H1 (cell line): ENCODE data around the gene MAN1C1.

Source experiments
- ATF3 ChIP-seq: IDR thresholded peaks from 2 replicates; pipeline ENCODE4 v1.6.1; 2011; ENCODE audit warnings: low read depth, mild to moderate bottlenecking, low read length; ENCODE audit not compliant: insufficient read depth
- CEBPB ChIP-seq: IDR thresholded peaks from 2 replicates; pipeline ENCODE4 v1.6.1; 2012; ENCODE audit warnings: low read depth, low read length
- CHD2 ChIP-seq: IDR thresholded peaks from 2 replicates; pipeline ENCODE4 v1.6.1; 2012; ENCODE audit warnings: low read length, improper control_type of control experiment
- CREB1 ChIP-seq: IDR thresholded peaks from 2 replicates; pipeline ENCODE4 v1.6.1; 2012; ENCODE audit warnings: inconsistent platforms
- CTCF ChIP-seq, 3 experiments: IDR thresholded peaks; 1 replicate in 2 of 3; 2 replicates in 1 of 3; pipeline versions ENCODE4 v1.5.1 to v1.6.1; 2011; ENCODE audit warnings: low read length in 3 of 3, mild to moderate bottlenecking in 3 of 3, inconsistent platforms in 2 of 3, low read depth in 1 of 3, moderate library complexity in 1 of 3; ENCODE audit not compliant: insufficient read depth in 1 of 3; ENCODE audit errors: control extremely low read depth in 1 of 3
- EP300 ChIP-seq, 2 experiments: IDR thresholded peaks; 1 replicate in 1 of 2; 2 replicates in 1 of 2; pipeline ENCODE4 v1.6.1; 2011 to 2012; ENCODE audit warnings: low read depth in 2 of 2, low read length in 2 of 2, mild to moderate bottlenecking in 2 of 2, borderline replicate concordance in 1 of 2, inconsistent platforms in 1 of 2, moderate library complexity in 1 of 2
- EZH2 ChIP-seq: fragments of 200-600 bp; sonication (generic); IDR thresholded peaks from 2 replicates; pipeline ENCODE4 v1.7.1; 2012; ENCODE audit warnings: low read depth, mild to moderate bottlenecking, moderate library complexity, low read length, inconsistent platforms; ENCODE audit not compliant: severe bottlenecking
- JUN ChIP-seq: IDR thresholded peaks from 2 replicates; pipeline ENCODE4 v1.6.1; 2011; ENCODE audit warnings: low read depth, mild to moderate bottlenecking, improper control_type of control experiment, low read length
- NRF1 ChIP-seq: IDR thresholded peaks from 2 replicates; pipeline ENCODE4 v1.6.1; 2011; ENCODE audit warnings: mild to moderate bottlenecking, low read depth, low read length, improper control_type of control experiment

GRCh38 chr1:25712299-25712970 lies 95.8 kb downstream of the MAN1C1 start:
- TF ChIP-seq EP300 (IDR thresholded peaks at IDR 0.05; ENCODE audit: borderline replicate concordance in 1 of 2, low read depth in 2 of 2, low read length in 2 of 2) (no peak), EZH2 (no peak), JUN (no peak), CTCF (IDR thresholded peaks at IDR 0.05; ENCODE audit: control extremely low read depth in 1 of 3, insufficient read depth in 1 of 3, low read depth in 1 of 3, low read length in 3 of 3) (no peak), CEBPB (no peak), CREB1 (no peak), ATF3 (no peak), CHD2 (no peak), NRF1 (no peak)
